Mesendoderm (in vitro differentiated cells): ENCODE results near the gene ZNF568.
A peak's percentile ranks its signal among the peaks of the same experiment; 100 is the strongest.

Source experiments
- DNase-seq: peaks from one replicate; pipeline ENCODE4 v3.0.0; 2013
- H2AK5ac ChIP-seq: 2 replicates; pipeline ENCODE4 v1.6.1; 2013; ENCODE audit warnings: low read length, inconsistent platforms
- H2BK120ac ChIP-seq: 2 replicates; pipeline ENCODE4 v1.6.1; 2013; ENCODE audit warnings: low read depth, mild to moderate bottlenecking, low read length, moderate library complexity, mixed read lengths
- H2BK15ac ChIP-seq: replicated peaks from 2 replicates; pipeline ENCODE4 v1.6.1; 2013; ENCODE audit warnings: low read depth, mild to moderate bottlenecking, moderate library complexity
- H2BK5ac ChIP-seq: 2 replicates; pipeline ENCODE4 v1.6.1; 2013; ENCODE audit warnings: low read length, inconsistent platforms
- H3K18ac ChIP-seq: 2 replicates; pipeline ENCODE4 v1.6.1; 2013; ENCODE audit warnings: mild to moderate bottlenecking, low read length, mixed read lengths
- H3K23ac ChIP-seq: one replicate; pipeline ENCODE4 v1.6.1; 2013; ENCODE audit warnings: low read length
- H3K27ac ChIP-seq: 2 replicates; pipeline ENCODE4 v1.5.1; 2013; ENCODE audit warnings: low read depth, mild to moderate bottlenecking, inconsistent platforms, low read length, moderate library complexity
- H3K27me3 ChIP-seq: 2 replicates; pipeline ENCODE4 v1.6.1; 2013; ENCODE audit warnings: low read length, control low read depth, mild to moderate bottlenecking, inconsistent platforms; ENCODE audit not compliant: insufficient read depth, poor library complexity
- H3K36me3 ChIP-seq: 2 replicates; pipeline ENCODE4 v1.6.1; 2013; ENCODE audit warnings: low read length, inconsistent platforms; ENCODE audit not compliant: control insufficient read depth, insufficient read depth
- H3K4ac ChIP-seq: one replicate; pipeline ENCODE4 v1.6.1; 2013; ENCODE audit warnings: low read depth, mild to moderate bottlenecking, low read length, moderate library complexity
- H3K4me1 ChIP-seq: 2 replicates; pipeline ENCODE4 v1.6.1; 2013; ENCODE audit warnings: low read depth, low read length, inconsistent platforms; ENCODE audit not compliant: control insufficient read depth
- H3K4me2 ChIP-seq: 2 replicates; pipeline ENCODE4 v1.6.1; 2013; ENCODE audit warnings: low read length
- H3K4me3 ChIP-seq: 2 replicates; pipeline ENCODE4 v1.5.1; 2013; ENCODE audit warnings: mild to moderate bottlenecking, low read length
- H3K56ac ChIP-seq: one replicate; pipeline ENCODE4 v1.6.1; 2013; ENCODE audit warnings: low read length
- H3K79me1 ChIP-seq: 2 replicates; pipeline ENCODE4 v1.6.1; 2013; ENCODE audit warnings: low read length, inconsistent platforms
- H3K79me2 ChIP-seq: 2 replicates; pipeline ENCODE4 v1.6.1; 2013; ENCODE audit warnings: mild to moderate bottlenecking, low read length; ENCODE audit not compliant: control insufficient read depth, insufficient read depth
- H3K9ac ChIP-seq: 2 replicates; pipeline ENCODE4 v1.6.1; 2013; ENCODE audit warnings: low read length, inconsistent platforms
- H4K5ac ChIP-seq: one replicate; pipeline ENCODE4 v1.6.1; 2013; ENCODE audit warnings: low read length
- H4K8ac ChIP-seq: one replicate; pipeline ENCODE4 v1.6.1; 2013; ENCODE audit warnings: low read depth, mild to moderate bottlenecking, control low read depth, low read length, moderate library complexity
- WGBS: extraction: QIAGEN DNeasy Blood & Tissue Kit; methylation state at CpG from one replicate; pipeline ENCODE4 v1.1.7; 2013; ENCODE audit warnings: low lambda C conversion rate, missing lambda C conversion rate; ENCODE audit not compliant: insufficient coverage; ENCODE audit errors: extremely low coverage; 5-methylcytosine and 5-hydroxymethylcytosine counted together

ZNF568 gene

GRCh38 chr19:36916991-36917390 lies 859 bp downstream of the ZNF568 start:
- H3K4ac ChIP-seq = no peak overlapping the region
- H2BK120ac ChIP-seq = no peak overlapping the region
- no peak overlapping the region for H3K27ac ChIP-seq
- no peaks in the 10 kb centered on the region for H3K79me2 ChIP-seq
- H3K27me3 ChIP-seq = no peaks in the 10 kb centered on the region
- H4K8ac ChIP-seq = no peak overlapping the region
- no peak overlapping the region for H2BK15ac ChIP-seq
- peaks cover 6% of the 10 kb centered on the region for H3K79me1 ChIP-seq
- no peak overlapping the region for H2AK5ac ChIP-seq
- H3K36me3 ChIP-seq = peaks cover 1% of the 10 kb centered on the region
- peak overlapping the region; percentile 43 for H3K4me3 ChIP-seq
- peak overlapping the region; percentile 85 for H3K4me2 ChIP-seq
- no CpG with 5 or more reads among the region's 7 CpGs for WGBS
- H3K56ac ChIP-seq = peak overlapping the region; percentile 99
- H4K5ac ChIP-seq = no peak overlapping the region
- peak; percentile 9 for DNase-seq
- H3K4me1 ChIP-seq = peaks cover 2% of the 10 kb centered on the region
- H3K18ac ChIP-seq = no peak overlapping the region
- H2BK5ac ChIP-seq = no peak overlapping the region
- no peak overlapping the region for H3K23ac ChIP-seq
- H3K9ac ChIP-seq = peak overlapping the region; percentile 57

- WGBS = no CpG with 5 or more reads among the region's 9 CpGs
- H2BK15ac ChIP-seq = no peak overlapping the region
- H4K8ac ChIP-seq = no peak overlapping the region
- H4K5ac ChIP-seq = no peak overlapping the region
- H3K4me1 ChIP-seq = peaks cover 2% of the 10 kb centered on the region
- no peak overlapping the region for H3K23ac ChIP-seq
- no peak overlapping the region for H2BK120ac ChIP-seq
- no peak overlapping the region for H3K4me2 ChIP-seq
- H3K18ac ChIP-seq = no peak overlapping the region
- H3K4ac ChIP-seq = no peak overlapping the region
- no peaks in the 10 kb centered on the region for H3K79me2 ChIP-seq
- no peak overlapping the region for H3K56ac ChIP-seq
- H3K27ac ChIP-seq = no peak overlapping the region
- H2AK5ac ChIP-seq = no peak overlapping the region
- H3K4me3 ChIP-seq = no peak overlapping the region
- no peak for DNase-seq
- H3K36me3 ChIP-seq = peaks cover 3% of the 10 kb centered on the region
- H3K27me3 ChIP-seq = no peaks in the 10 kb centered on the region
- peaks cover 6% of the 10 kb centered on the region for H3K79me1 ChIP-seq
- no peak overlapping the region for H2BK5ac ChIP-seq
- H3K9ac ChIP-seq = no peak overlapping the region
These were observed 2.0 kb downstream of the ZNF568 start for GRCh38 chr19:36918090-36918489.

GRCh38 chr19:36931684-36932083 lies 15.6 kb downstream of the ZNF568 start:
- Histone ChIP-seq H4K8ac (no peak overlapping the region), H3K4ac (no peak overlapping the region), H3K36me3 (no peaks in the 10 kb centered on the region), H2BK120ac (no peak overlapping the region), H3K56ac (no peak overlapping the region), H3K18ac (no peak overlapping the region), H3K4me1 (no peaks in the 10 kb centered on the region), H2AK5ac (no peak overlapping the region), H3K23ac (no peak overlapping the region), H3K4me2 (no peak overlapping the region), H2BK5ac (no peak overlapping the region), H3K79me2 (no peaks in the 10 kb centered on the region), H4K5ac (no peak overlapping the region), H3K4me3 (no peak overlapping the region), H3K9ac (no peak overlapping the region), H3K27me3 (no peaks in the 10 kb centered on the region), H2BK15ac (no peak overlapping the region), H3K79me1 (no peaks in the 10 kb centered on the region), H3K27ac (no peak overlapping the region)
- DNase-seq = no peak
- no CpG with 5 or more reads among the region's 2 CpGs for WGBS

GRCh38 chr19:36939153-36939552 lies 23.0 kb downstream of the ZNF568 start:
- H3K36me3 ChIP-seq = no peaks in the 10 kb centered on the region

GRCh38 chr19:36950335-36951119 lies 34.4 kb downstream of the ZNF568 start:
- no peaks in the 10 kb centered on the region for H3K36me3 ChIP-seq
- no peak overlapping the region for H3K4me3 ChIP-seq
- no peak overlapping the region for H2AK5ac ChIP-seq
- H3K18ac ChIP-seq = no peak overlapping the region
- no peaks in the 10 kb centered on the region for H3K79me1 ChIP-seq
- H3K27ac ChIP-seq = no peak overlapping the region
- H3K79me2 ChIP-seq = no peaks in the 10 kb centered on the region
- H3K27me3 ChIP-seq = no peaks in the 10 kb centered on the region
- H3K9ac ChIP-seq = no peak overlapping the region
- WGBS = no CpG with 5 or more reads among the region's 5 CpGs
- no peak overlapping the region for H3K56ac ChIP-seq
- no peak overlapping the region for H4K5ac ChIP-seq
- no peak overlapping the region for H2BK120ac ChIP-seq
- no peak overlapping the region for H3K4me2 ChIP-seq
- peak; percentile 1 for DNase-seq
- no peaks in the 10 kb centered on the region for H3K4me1 ChIP-seq
- no peak overlapping the region for H2BK5ac ChIP-seq
- H2BK15ac ChIP-seq = no peak overlapping the region
- H3K23ac ChIP-seq = no peak overlapping the region
- H4K8ac ChIP-seq = no peak overlapping the region
- no peak overlapping the region for H3K4ac ChIP-seq

More at GRCh38 chr19:36939153-36939552, 23.0 kb downstream of the ZNF568 start:
- Histone ChIP-seq H3K9ac (no peak overlapping the region), H2AK5ac (no peak overlapping the region), H3K27ac (no peak overlapping the region), H3K23ac (no peak overlapping the region), H3K4me1 (no peaks in the 10 kb centered on the region), H4K5ac (no peak overlapping the region), H2BK5ac (no peak overlapping the region), H3K79me2 (no peaks in the 10 kb centered on the region), H3K18ac (no peak overlapping the region), H3K56ac (no peak overlapping the region), H2BK120ac (no peak overlapping the region), H3K4me2 (no peak overlapping the region), H2BK15ac (no peak overlapping the region), H3K27me3 (no peaks in the 10 kb centered on the region), H4K8ac (no peak overlapping the region), H3K4ac (no peak overlapping the region), H3K4me3 (no peak overlapping the region), H3K79me1 (no peaks in the 10 kb centered on the region)
- peak; percentile 16 for DNase-seq

- H3K79me1 ChIP-seq = no peaks in the 10 kb centered on the region
- H2BK5ac ChIP-seq = no peak overlapping the region
- no peak overlapping the region for H4K8ac ChIP-seq
- H3K18ac ChIP-seq = no peak overlapping the region
- H3K4me1 ChIP-seq = no peaks in the 10 kb centered on the region
- no peak overlapping the region for H4K5ac ChIP-seq
- no peak overlapping the region for H3K4ac ChIP-seq
- no peaks in the 10 kb centered on the region for H3K36me3 ChIP-seq
- no peaks in the 10 kb centered on the region for H3K27me3 ChIP-seq
- no peak overlapping the region for H2BK120ac ChIP-seq
- no peak overlapping the region for H3K4me3 ChIP-seq
- no peak overlapping the region for H3K9ac ChIP-seq
- WGBS = no CpG with 5 or more reads among the region's 6 CpGs
- no peak overlapping the region for H3K23ac ChIP-seq
- H2AK5ac ChIP-seq = no peak overlapping the region
- no peak overlapping the region for H3K56ac ChIP-seq
- no peak overlapping the region for H2BK15ac ChIP-seq
- no peaks in the 10 kb centered on the region for H3K79me2 ChIP-seq
- H3K27ac ChIP-seq = no peak overlapping the region
- H3K4me2 ChIP-seq = no peak overlapping the region
- no peak for DNase-seq
These were observed 46.2 kb downstream of the ZNF568 start for GRCh38 chr19:36962346-36962745.
